Measurements from ENCODE around the gene DPP7. TPM values are rescaled to one million over a fixed set of nuclear protein-coding genes. Genes with fewer than 3 reads are reported as not detected.
A peak's percentile ranks its signal among the peaks of the same experiment; 100 is the strongest.

Gene DPP7
- total and polyA plus RNA-seq, 9 of the 15 experiments (the other 6 are each of a cell fraction or from before 2014, with no cell fraction given): 0.99 to 365 (median 132) TPM

DNA sequence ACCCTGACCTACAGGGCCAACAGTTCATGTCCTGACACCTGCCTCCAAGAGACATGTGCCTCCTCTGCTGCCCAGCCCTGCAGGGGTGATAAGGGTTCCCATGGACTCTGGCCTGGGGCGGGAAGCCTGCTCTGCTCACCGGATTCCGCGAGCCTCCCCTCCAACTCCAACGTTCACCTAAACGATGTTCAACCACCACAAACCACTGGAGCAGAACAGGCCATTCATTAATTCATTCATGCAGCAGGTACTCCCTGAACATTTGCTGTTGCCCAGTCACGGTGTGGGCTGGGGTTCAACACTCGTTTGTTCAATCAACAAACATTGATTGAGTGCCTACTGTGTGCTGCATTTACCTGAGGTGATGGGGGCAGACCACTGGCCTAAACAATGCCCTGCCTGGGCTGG is 40.5 kb downstream of the DPP7 start (continued):
- TF ChIP-seq ZNF512 (tag; IDR thresholded peaks at IDR 0.05) (no peak), GTF2A2 (tag; IDR thresholded peaks at IDR 0.05) (no peak), ZFX (CRISPR knock-in tag; IDR thresholded peaks at IDR 0.05) (no peak), ZNF507 (tag; conservative IDR thresholded peaks at IDR 0.05) (no peak), RAD21 (CRISPR knock-in tag; conservative IDR thresholded peaks at IDR 0.05 in 1 of 2, IDR thresholded peaks at IDR 0.05 in 1 of 2) (no peak), ZNF24 (IDR thresholded peaks at IDR 0.05) (peak; percentile 55), ZNF57 (CRISPR knock-in tag; IDR thresholded peaks at IDR 0.05) (no peak), LARP7 (IDR thresholded peaks at IDR 0.05) (no peak), RBM25 (IDR thresholded peaks at IDR 0.05; ENCODE audit: low read depth, low read length, severe bottlenecking) (no peak), ZNF280A (IDR thresholded peaks at IDR 0.05; ENCODE audit: low read depth, partially characterized antibody) (no peak), NR2F6 (CRISPR knock-in tag; IDR thresholded peaks at IDR 0.05) (no peak), PHB (CRISPR knock-in tag; IDR thresholded peaks at IDR 0.05) (no peak), RBM14 (IDR thresholded peaks at IDR 0.05; ENCODE audit: borderline replicate concordance, insufficient read depth, low read depth, low read length) (no peak), ZNF3 (CRISPR knock-in tag; IDR thresholded peaks at IDR 0.05) (peak; percentile 76)
- TF ChIP-seq, protein P1, sequence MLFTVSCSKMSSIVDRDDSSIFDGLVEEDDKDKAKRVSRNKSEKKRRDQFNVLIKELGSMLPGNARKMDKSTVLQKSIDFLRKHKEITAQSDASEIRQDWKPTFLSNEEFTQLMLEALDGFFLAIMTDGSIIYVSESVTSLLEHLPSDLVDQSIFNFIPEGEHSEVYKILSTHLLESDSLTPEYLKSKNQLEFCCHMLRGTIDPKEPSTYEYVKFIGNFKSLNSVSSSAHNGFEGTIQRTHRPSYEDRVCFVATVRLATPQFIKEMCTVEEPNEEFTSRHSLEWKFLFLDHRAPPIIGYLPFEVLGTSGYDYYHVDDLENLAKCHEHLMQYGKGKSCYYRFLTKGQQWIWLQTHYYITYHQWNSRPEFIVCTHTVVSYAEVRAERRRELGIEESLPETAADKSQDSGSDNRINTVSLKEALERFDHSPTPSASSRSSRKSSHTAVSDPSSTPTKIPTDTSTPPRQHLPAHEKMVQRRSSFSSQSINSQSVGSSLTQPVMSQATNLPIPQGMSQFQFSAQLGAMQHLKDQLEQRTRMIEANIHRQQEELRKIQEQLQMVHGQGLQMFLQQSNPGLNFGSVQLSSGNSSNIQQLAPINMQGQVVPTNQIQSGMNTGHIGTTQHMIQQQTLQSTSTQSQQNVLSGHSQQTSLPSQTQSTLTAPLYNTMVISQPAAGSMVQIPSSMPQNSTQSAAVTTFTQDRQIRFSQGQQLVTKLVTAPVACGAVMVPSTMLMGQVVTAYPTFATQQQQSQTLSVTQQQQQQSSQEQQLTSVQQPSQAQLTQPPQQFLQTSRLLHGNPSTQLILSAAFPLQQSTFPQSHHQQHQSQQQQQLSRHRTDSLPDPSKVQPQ (CRISPR knock-in tag; IDR thresholded peaks at IDR 0.05; ENCODE audit: borderline replicate concordance): no peak
- TF ChIP-seq, protein P2, sequence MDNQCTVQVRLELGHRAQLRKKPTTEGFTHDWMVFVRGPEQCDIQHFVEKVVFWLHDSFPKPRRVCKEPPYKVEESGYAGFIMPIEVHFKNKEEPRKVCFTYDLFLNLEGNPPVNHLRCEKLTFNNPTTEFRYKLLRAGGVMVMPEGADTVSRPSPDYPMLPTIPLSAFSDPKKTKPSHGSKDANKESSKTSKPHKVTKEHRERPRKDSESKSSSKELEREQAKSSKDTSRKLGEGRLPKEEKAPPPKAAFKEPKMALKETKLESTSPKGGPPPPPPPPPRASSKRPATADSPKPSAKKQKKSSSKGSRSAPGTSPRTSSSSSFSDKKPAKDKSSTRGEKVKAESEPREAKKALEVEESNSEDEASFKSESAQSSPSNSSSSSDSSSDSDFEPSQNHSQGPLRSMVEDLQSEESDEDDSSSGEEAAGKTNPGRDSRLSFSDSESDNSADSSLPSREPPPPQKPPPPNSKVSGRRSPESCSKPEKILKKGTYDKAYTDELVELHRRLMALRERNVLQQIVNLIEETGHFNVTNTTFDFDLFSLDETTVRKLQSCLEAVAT (IDR thresholded peaks at IDR 0.05): no peak
- TF ChIP-seq, protein P3, sequence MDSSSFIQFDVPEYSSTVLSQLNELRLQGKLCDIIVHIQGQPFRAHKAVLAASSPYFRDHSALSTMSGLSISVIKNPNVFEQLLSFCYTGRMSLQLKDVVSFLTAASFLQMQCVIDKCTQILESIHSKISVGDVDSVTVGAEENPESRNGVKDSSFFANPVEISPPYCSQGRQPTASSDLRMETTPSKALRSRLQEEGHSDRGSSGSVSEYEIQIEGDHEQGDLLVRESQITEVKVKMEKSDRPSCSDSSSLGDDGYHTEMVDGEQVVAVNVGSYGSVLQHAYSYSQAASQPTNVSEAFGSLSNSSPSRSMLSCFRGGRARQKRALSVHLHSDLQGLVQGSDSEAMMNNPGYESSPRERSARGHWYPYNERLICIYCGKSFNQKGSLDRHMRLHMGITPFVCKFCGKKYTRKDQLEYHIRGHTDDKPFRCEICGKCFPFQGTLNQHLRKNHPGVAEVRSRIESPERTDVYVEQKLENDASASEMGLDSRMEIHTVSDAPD (CRISPR knock-in tag; IDR thresholded peaks at IDR 0.05): no peak
- TF ChIP-seq, protein P4, sequence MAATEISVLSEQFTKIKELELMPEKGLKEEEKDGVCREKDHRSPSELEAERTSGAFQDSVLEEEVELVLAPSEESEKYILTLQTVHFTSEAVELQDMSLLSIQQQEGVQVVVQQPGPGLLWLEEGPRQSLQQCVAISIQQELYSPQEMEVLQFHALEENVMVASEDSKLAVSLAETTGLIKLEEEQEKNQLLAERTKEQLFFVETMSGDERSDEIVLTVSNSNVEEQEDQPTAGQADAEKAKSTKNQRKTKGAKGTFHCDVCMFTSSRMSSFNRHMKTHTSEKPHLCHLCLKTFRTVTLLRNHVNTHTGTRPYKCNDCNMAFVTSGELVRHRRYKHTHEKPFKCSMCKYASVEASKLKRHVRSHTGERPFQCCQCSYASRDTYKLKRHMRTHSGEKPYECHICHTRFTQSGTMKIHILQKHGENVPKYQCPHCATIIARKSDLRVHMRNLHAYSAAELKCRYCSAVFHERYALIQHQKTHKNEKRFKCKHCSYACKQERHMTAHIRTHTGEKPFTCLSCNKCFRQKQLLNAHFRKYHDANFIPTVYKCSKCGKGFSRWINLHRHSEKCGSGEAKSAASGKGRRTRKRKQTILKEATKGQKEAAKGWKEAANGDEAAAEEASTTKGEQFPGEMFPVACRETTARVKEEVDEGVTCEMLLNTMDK (IDR thresholded peaks at IDR 0.05; ENCODE audit: borderline replicate concordance, insufficient read depth, low read depth, low read length, poor library complexity, severe bottlenecking): no peak

All from K562 (cell line).